K562 (cell line): ENCODE results near the gene LMNA. TPM values are rescaled to one million over a fixed set of nuclear protein-coding genes. Genes with fewer than 3 reads are reported as not detected.

ENCODE experiments used
- FOXK1 ChIP-seq: sonication (generic); formaldehyde crosslinking; IDR thresholded peaks from 2 replicates; pipeline ENCODE4 v1.8.0; 2022; ENCODE audit warnings: missing genetic modification reagents, mild to moderate bottlenecking, borderline replicate concordance
- HNRNPUL1 ChIP-seq: fragments of 200-400 bp; formaldehyde crosslinking; IDR thresholded peaks from 2 replicates; pipeline ENCODE4 v1.6.1; 2017; ENCODE audit warnings: low read length
- LARP7 ChIP-seq: fragments of 450-650 bp; IDR thresholded peaks from 2 replicates; pipeline ENCODE4 v1.6.1; 2016
- MAZ ChIP-seq, 2 experiments: fragments of 450-650 bp in 1 of 2; sonication (generic) in 1 of 2; formaldehyde crosslinking; IDR thresholded peaks in 1 of 2; conservative IDR thresholded peaks in 1 of 2; 2 replicates each; pipeline versions ENCODE4 v1.4.0 to v1.5.0; 2020; ENCODE audit warnings: mild to moderate bottlenecking in 1 of 2, missing genetic modification reagents in 1 of 2
- MYC ChIP-seq, 2 experiments: fragments of 250-450 bp in 1 of 2; sonication (Bioruptor Pico) in 1 of 2; IDR thresholded peaks; 2 replicates each; pipeline versions ENCODE4 v1.5.1 to v1.6.1; 2012 to 2021; ENCODE audit warnings: low read depth in 2 of 2, borderline replicate concordance in 1 of 2, improper control_type of control experiment in 1 of 2, low read length in 1 of 2, mild to moderate bottlenecking in 1 of 2, moderate library complexity in 1 of 2
- PRDM10 ChIP-seq: fragments of 450-650 bp; IDR thresholded peaks from 2 replicates; pipeline ENCODE4 v1.6.1; 2018; ENCODE audit not compliant: partially characterized antibody
- PRMT5 ChIP-seq: sonication (generic); formaldehyde crosslinking; IDR thresholded peaks from 2 replicates; pipeline ENCODE4 v1.5.0; 2020; ENCODE audit warnings: missing genetic modification reagents
- RAD51 ChIP-seq: fragments of 450-650 bp; IDR thresholded peaks from 2 replicates; pipeline ENCODE4 v1.7.1; 2016; ENCODE audit warnings: low read depth, mild to moderate bottlenecking, borderline replicate concordance
- SUPT5H ChIP-seq: fragments of 450-650 bp; IDR thresholded peaks from 2 replicates; pipeline ENCODE4 v1.6.1; 2016
- TGIF2 ChIP-seq: sonication (generic); formaldehyde crosslinking; IDR thresholded peaks from 2 replicates; pipeline ENCODE4 v1.8.1; 2022; ENCODE audit warnings: mild to moderate bottlenecking, missing genetic modification reagents, moderate library complexity
- USF1 ChIP-seq: sonication (generic); formaldehyde crosslinking; IDR thresholded peaks from 2 replicates; pipeline ENCODE4 v1.9.0; 2022; ENCODE audit warnings: mild to moderate bottlenecking, missing genetic modification reagents
- ZNF584 ChIP-seq: fragments of 200-800 bp; sonication (Bioruptor generic); IDR thresholded peaks from 2 replicates; pipeline ENCODE4 v1.6.1; 2016; ENCODE audit warnings: low read depth, mild to moderate bottlenecking, missing genetic modification characterization, missing compliant biosample characterization
- ZNF830 ChIP-seq: fragments of 250-450 bp; sonication (Bioruptor Pico); IDR thresholded peaks from 2 replicates; pipeline ENCODE4 v1.5.0; 2021; ENCODE audit warnings: mild to moderate bottlenecking
- polyA plus RNA-seq, 8 experiments: library from polyadenylated mRNA; depleted of rRNA in 4 of 8; stranded (reverse) in 5 of 8; unstranded in 3 of 8; fragments of >200 nt; fragmentation: Nextera tagmentation in 2 of 8; fragmentation: Illumina TruSeq in 1 of 8; extraction: Ambion mirVana in 2 of 8; extraction: Trizol in 1 of 8; gene quantifications; 2 replicates each; pipeline versions ENCODE4 v1.2.1 to v1.2.3, GENCODE V29; 2011 to 2014; ENCODE audit warnings: inconsistent platforms in 1 of 8, missing spikeins in 1 of 8
- total RNA-seq, 7 experiments: library from RNA; depleted of rRNA in 6 of 7; stranded (reverse); fragments of >200 nt in 6 of 7; fragmentation: Illumina TruSeq in 2 of 7; extraction: Trizol in 2 of 7; gene quantifications; 2 replicates each; pipeline versions ENCODE4 v1.2.1 to v1.2.3, GENCODE V29; 2011 to 2021; ENCODE audit warnings: low replicate concordance in 1 of 7
- TF ChIP-seq, protein P1 (sequence below): fragments of 450-650 bp; IDR thresholded peaks from 2 replicates; pipeline ENCODE4 v1.6.1; 2016
- TF ChIP-seq, protein P2 (sequence below), 2 experiments: fragments of 450-650 bp; conservative IDR thresholded peaks; 2 replicates each; pipeline ENCODE4 v1.6.1; 2017; ENCODE audit warnings: mild to moderate bottlenecking in 2 of 2, moderate library complexity in 2 of 2
- TF ChIP-seq, protein P3 (sequence below): fragments of 450-650 bp; IDR thresholded peaks from 2 replicates; pipeline ENCODE4 v1.6.1; 2016; ENCODE audit warnings: antibody characterized with exemption

LMNA gene
- total and polyA plus RNA-seq, 9 of the 15 experiments (the other 6 are each of a cell fraction or from before 2014, with no cell fraction given), result 1.00 to 347 (median 88.2) TPM

- no peak for TF ChIP-seq HNRNPUL1
- TF ChIP-seq USF1 (CRISPR knock-in tag), result peak; percentile 57
- TF ChIP-seq RAD51, result peak; percentile 21; the same call in 1 of the 2 replicates
- TF ChIP-seq, protein P1, sequence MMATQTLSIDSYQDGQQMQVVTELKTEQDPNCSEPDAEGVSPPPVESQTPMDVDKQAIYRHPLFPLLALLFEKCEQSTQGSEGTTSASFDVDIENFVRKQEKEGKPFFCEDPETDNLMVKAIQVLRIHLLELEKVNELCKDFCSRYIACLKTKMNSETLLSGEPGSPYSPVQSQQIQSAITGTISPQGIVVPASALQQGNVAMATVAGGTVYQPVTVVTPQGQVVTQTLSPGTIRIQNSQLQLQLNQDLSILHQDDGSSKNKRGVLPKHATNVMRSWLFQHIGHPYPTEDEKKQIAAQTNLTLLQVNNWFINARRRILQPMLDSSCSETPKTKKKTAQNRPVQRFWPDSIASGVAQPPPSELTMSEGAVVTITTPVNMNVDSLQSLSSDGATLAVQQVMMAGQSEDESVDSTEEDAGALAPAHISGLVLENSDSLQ, result peak; percentile 39
- TF ChIP-seq PRDM10, result peak; percentile 72
- no peak for TF ChIP-seq FOXK1 (CRISPR knock-in tag)
- TF ChIP-seq PRMT5, result no peak
- TF ChIP-seq SUPT5H, result 0 out of 2 replicates have a peak, but pooled peaks have one; percentile 40
- TF ChIP-seq MYC (IDR thresholded peaks at IDR 0.05; ENCODE audit: low read depth, low read length), result peak; percentile 18; the same call in 1 of the 2 replicates
- no peak for TF ChIP-seq MYC (CRISPR knock-in tag; IDR thresholded peaks at IDR 0.05; ENCODE audit: borderline replicate concordance, low read depth)
- TF ChIP-seq, protein P2, sequence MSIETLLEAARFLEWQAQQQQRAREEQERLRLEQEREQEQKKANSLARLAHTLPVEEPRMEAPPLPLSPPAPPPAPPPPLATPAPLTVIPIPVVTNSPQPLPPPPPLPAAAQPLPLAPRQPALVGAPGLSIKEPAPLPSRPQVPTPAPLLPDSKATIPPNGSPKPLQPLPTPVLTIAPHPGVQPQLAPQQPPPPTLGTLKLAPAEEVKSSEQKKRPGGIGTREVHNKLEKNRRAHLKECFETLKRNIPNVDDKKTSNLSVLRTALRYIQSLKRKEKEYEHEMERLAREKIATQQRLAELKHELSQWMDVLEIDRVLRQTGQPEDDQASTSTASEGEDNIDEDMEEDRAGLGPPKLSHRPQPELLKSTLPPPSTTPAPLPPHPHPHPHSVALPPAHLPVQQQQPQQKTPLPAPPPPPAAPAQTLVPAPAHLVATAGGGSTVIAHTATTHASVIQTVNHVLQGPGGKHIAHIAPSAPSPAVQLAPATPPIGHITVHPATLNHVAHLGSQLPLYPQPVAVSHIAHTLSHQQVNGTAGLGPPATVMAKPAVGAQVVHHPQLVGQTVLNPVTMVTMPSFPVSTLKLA (conservative IDR thresholded peaks at IDR 0.05), result peak in 1 of 2 experiments; percentile 52; a peak in 3 of 4 replicates
- 0 out of 2 replicates have a peak, but pooled peaks have one; percentile 23 for TF ChIP-seq ZNF830 (CRISPR knock-in tag)
- TF ChIP-seq ZNF584 (CRISPR knock-in tag), result 0 out of 2 replicates have a peak, but pooled peaks have one; percentile 33
- no peak for TF ChIP-seq TGIF2 (CRISPR knock-in tag)
- peak; percentile 51; the same call in 1 of the 2 replicates for TF ChIP-seq LARP7
- TF ChIP-seq, protein P3, sequence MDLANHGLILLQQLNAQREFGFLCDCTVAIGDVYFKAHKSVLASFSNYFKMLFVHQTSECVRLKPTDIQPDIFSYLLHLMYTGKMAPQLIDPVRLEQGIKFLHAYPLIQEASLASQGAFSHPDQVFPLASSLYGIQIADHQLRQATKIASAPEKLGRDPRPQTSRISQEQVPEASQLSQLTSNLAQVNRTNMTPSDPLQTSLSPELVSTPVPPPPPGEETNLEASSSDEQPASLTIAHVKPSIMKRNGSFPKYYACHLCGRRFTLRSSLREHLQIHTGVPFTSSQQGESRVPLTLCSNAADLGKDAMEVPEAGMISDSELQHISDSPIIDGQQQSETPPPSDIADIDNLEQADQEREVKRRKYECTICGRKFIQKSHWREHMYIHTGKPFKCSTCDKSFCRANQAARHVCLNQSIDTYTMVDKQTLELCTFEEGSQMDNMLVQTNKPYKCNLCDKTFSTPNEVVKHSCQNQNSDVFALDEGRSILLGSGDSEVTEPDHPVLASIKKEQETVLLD, result peak; percentile 65
- peak in 1 of 2 experiments; percentile 15; a peak in 1 of 4 replicates for TF ChIP-seq MAZ (CRISPR knock-in tag; conservative IDR thresholded peaks at IDR 0.05 in 1 of 2, IDR thresholded peaks at IDR 0.05 in 1 of 2)
Observed at GRCh38 chr1:156124557-156125483, 10.3 kb downstream of the LMNA start (continued).
